Measurements from ENCODE around the gene COL5A2.

Gene COL5A2

GRCh38 chr2:189049709-189050164, 129.8 kb downstream of the COL5A2 start:
- no peak for DNase-seq (ENCODE audit: low spot score)

GRCh38 chr2:189048189-189048588, 131.4 kb downstream of the COL5A2 start:
- no peak for DNase-seq (ENCODE audit: low spot score)

- DNase-seq (ENCODE audit: low spot score), result no peak
These were observed 132.2 kb downstream of the COL5A2 start for GRCh38 chr2:189047171-189047888.

- DNase-seq (ENCODE audit: low spot score), result no peak
These were observed 133.2 kb downstream of the COL5A2 start for GRCh38 chr2:189046320-189046719.

GRCh38 chr2:189045836-189046235, 133.7 kb downstream of the COL5A2 start:
- DNase-seq (ENCODE audit: low spot score), result no peak

GRCh38 chr2:189037518-189037917, 142.0 kb downstream of the COL5A2 start:
- no peak for DNase-seq (ENCODE audit: low spot score)

GRCh38 chr2:189024901-189025618, 154.5 kb downstream of the COL5A2 start:
- no peak for DNase-seq (ENCODE audit: low spot score)

GRCh38 chr2:189022492-189022891, 157.1 kb downstream of the COL5A2 start:
- no peak for DNase-seq (ENCODE audit: low spot score)

GRCh38 chr2:189022053-189022481, 157.5 kb downstream of the COL5A2 start:
- DNase-seq (ENCODE audit: low spot score), result no peak

- no peak for DNase-seq (ENCODE audit: low spot score)
These were observed 159.4 kb downstream of the COL5A2 start for GRCh38 chr2:189020179-189020578.

GRCh38 chr2:189018631-189019030, 160.9 kb downstream of the COL5A2 start:
- no peak for DNase-seq (ENCODE audit: low spot score)

- DNase-seq (ENCODE audit: low spot score), result no peak
These were observed 163.2 kb downstream of the COL5A2 start for GRCh38 chr2:189016311-189016861.

- no peak for DNase-seq (ENCODE audit: low spot score)
These were observed 164.2 kb downstream of the COL5A2 start for GRCh38 chr2:189015359-189015758.

GRCh38 chr2:189014449-189015138, 165.0 kb downstream of the COL5A2 start:
- DNase-seq (ENCODE audit: low spot score), result no peak

GRCh38 chr2:189013671-189014448, 165.7 kb downstream of the COL5A2 start:
- DNase-seq (ENCODE audit: low spot score), result no peak

GRCh38 chr2:189013031-189013430, 166.5 kb downstream of the COL5A2 start:
- no peak for DNase-seq (ENCODE audit: low spot score)

- no peak for DNase-seq (ENCODE audit: low spot score)
These were observed 167.2 kb downstream of the COL5A2 start for GRCh38 chr2:189012351-189012750.

- DNase-seq (ENCODE audit: low spot score), result no peak
These were observed 169.0 kb downstream of the COL5A2 start for GRCh38 chr2:189010536-189010935.

GRCh38 chr2:189008555-189009262, 170.9 kb downstream of the COL5A2 start:
- DNase-seq (ENCODE audit: low spot score), result no peak

- DNase-seq (ENCODE audit: low spot score), result no peak
These were observed 177.5 kb downstream of the COL5A2 start for GRCh38 chr2:189002079-189002478.

- DNase-seq (ENCODE audit: low spot score), result no peak
These were observed 179.3 kb downstream of the COL5A2 start for GRCh38 chr2:189000221-189000620.
